Small intestine (tissue), 7 donors: ENCODE measurements around the gene FNIP2. TPM values are rescaled to one million over a fixed set of nuclear protein-coding genes. Genes with fewer than 3 reads are reported as not detected.

ENCODE experiments used
- DNase-seq, 2 donors: peaks; one replicate each; pipeline versions ENCODE4 v3.0.0 to v3.0.0-alpha.2; 2013
- FAIRE-seq: peaks from 2 replicates; lab custom pipeline; 2012; peaks lifted over from hg19 to GRCh38; lab: Jason Lieb, UNC
- H3K27ac ChIP-seq, 3 donors: one replicate each; pipeline ENCODE4 v1.5.1; 2013; ENCODE audit warnings: low read length in 2 of 3, mild to moderate bottlenecking in 2 of 3, control low read depth in 1 of 3, inconsistent platforms in 1 of 3, low read depth in 1 of 3, moderate library complexity in 1 of 3
- H3K27me3 ChIP-seq, 3 donors: one replicate each; pipeline ENCODE4 v1.6.1; 2013; ENCODE audit warnings: low read length in 3 of 3, inconsistent platforms in 1 of 3; ENCODE audit not compliant: control insufficient read depth in 3 of 3, insufficient read depth in 3 of 3
- H3K36me3 ChIP-seq, 3 donors: one replicate each; pipeline ENCODE4 v1.6.1; 2013; ENCODE audit warnings: low read length in 3 of 3, inconsistent platforms in 1 of 3, low read depth in 1 of 3, mild to moderate bottlenecking in 1 of 3, moderate library complexity in 1 of 3; ENCODE audit not compliant: control insufficient read depth in 3 of 3, insufficient read depth in 2 of 3
- H3K4me1 ChIP-seq, 3 donors: one replicate each; pipeline ENCODE4 v1.6.1; 2013; ENCODE audit warnings: low read length in 2 of 3, inconsistent platforms in 1 of 3, low read depth in 1 of 3, mild to moderate bottlenecking in 1 of 3, moderate library complexity in 1 of 3; ENCODE audit not compliant: control insufficient read depth in 3 of 3, insufficient read depth in 2 of 3
- H3K4me3 ChIP-seq, 3 donors: one replicate each; pipeline ENCODE4 v1.5.1; 2013; ENCODE audit warnings: low read length in 3 of 3, control low read depth in 1 of 3, inconsistent platforms in 1 of 3, low read depth in 1 of 3, mild to moderate bottlenecking in 1 of 3, moderate library complexity in 1 of 3
- H3K9me3 ChIP-seq, 2 donors: one replicate each; pipeline ENCODE4 v1.6.1; 2013; ENCODE audit warnings: low read depth in 1 of 2, low read length in 1 of 2; ENCODE audit not compliant: control insufficient read depth in 2 of 2, insufficient read depth in 1 of 2
- WGBS, 3 donors: extraction: QIAGEN DNeasy Blood & Tissue Kit; methylation state at CpG; one replicate each; pipeline ENCODE4 v1.1.7; 2013; 5-methylcytosine and 5-hydroxymethylcytosine counted together
- polyA plus RNA-seq, 4 donors: library from polyadenylated mRNA; stranded (reverse) in 3 of 4; unstranded in 1 of 4; fragments of 200-250 nt in 3 of 4; fragments of 120-200 nt in 1 of 4; gene quantifications; one replicate each; pipeline versions ENCODE4 v1.2.1 to v1.2.3, GENCODE V29; 2013
- donor health status: healthy with polysubstance abuse.
- donor health status: control.
- donor health status: control.
- donor health status: Bipolar disorder and iron deficiency.
- donor health status: healthy.

Gene FNIP2
- polyA plus RNA-seq, 4 donors: 3.5 to 25.2 (median 6.7) TPM

GRCh38 chr4:158769175-158769921, 522 bp downstream of the FNIP2 start:
- 1% methylated on average over 36 to 49 of the region's 49 CpGs for WGBS, 3 donors
- FAIRE-seq: no peak
- H3K9me3 ChIP-seq: no peaks in the 10 kb centered on the region

GRCh38 chr4:158770671-158771070, 1.8 kb downstream of the FNIP2 start:
- no peaks in the 10 kb centered on the region for H3K27me3 ChIP-seq
- H3K4me1 ChIP-seq: peaks cover 0 to 27% (median 22%) of the 10 kb centered on the region in 3 donors
- H3K27ac ChIP-seq: no peak overlapping the region
- DNase-seq (no peak), FAIRE-seq (no peak)
- no peaks in the 10 kb centered on the region for H3K9me3 ChIP-seq
- 67 to 82% (median 70%) methylated on average over 5 of the region's 5 CpGs for WGBS, 3 donors
- no peak overlapping the region for H3K4me3 ChIP-seq
- no peaks in the 10 kb centered on the region for H3K36me3 ChIP-seq

More at GRCh38 chr4:158769175-158769921, 522 bp downstream of the FNIP2 start:
- peak overlapping the region; percentile 72 to 89 (median 87) for H3K27ac ChIP-seq
- H3K4me3 ChIP-seq: peak overlapping the region; percentile 84 to 97 (median 87)
- peaks cover 0 to 21% (median 11%) of the 10 kb centered on the region in 3 donors for H3K4me1 ChIP-seq
- no peaks in the 10 kb centered on the region for H3K36me3 ChIP-seq
- H3K27me3 ChIP-seq: no peaks in the 10 kb centered on the region
- DNase-seq: peak; percentile 34 to 68

GRCh38 chr4:158771776-158772175, 3.0 kb downstream of the FNIP2 start:
- DNase-seq (no peak), FAIRE-seq (no peak)
- Histone ChIP-seq H3K9me3 (no peaks in the 10 kb centered on the region), H3K27ac (no peak overlapping the region), H3K4me1 (peaks cover 0 to 27% (median 22%) of the 10 kb centered on the region in 3 donors), H3K27me3 (no peaks in the 10 kb centered on the region), H3K36me3 (no peaks in the 10 kb centered on the region), H3K4me3 (no peak overlapping the region)
- 44 to 52% (median 46%) methylated on average over 2 of the region's 2 CpGs for WGBS, 3 donors

- no peaks in the 10 kb centered on the region for H3K27me3 ChIP-seq
- no peak overlapping the region for H3K4me3 ChIP-seq
- peak in 1 of 2 donors; percentile 37 for DNase-seq
- peak overlapping the region in 2 of 3 donors; percentile 3 to 88 for H3K27ac ChIP-seq
- no peaks in the 10 kb centered on the region for H3K36me3 ChIP-seq
- no peak for FAIRE-seq
- H3K9me3 ChIP-seq: no peaks in the 10 kb centered on the region
- peaks cover 0 to 30% (median 20%) of the 10 kb centered on the region in 3 donors for H3K4me1 ChIP-seq
- 47 to 57% (median 54%) methylated on average over 1 of the region's 1 CpG for WGBS, 3 donors
These were observed 6.3 kb downstream of the FNIP2 start for GRCh38 chr4:158775091-158775651.

GRCh38 chr4:158776106-158776505, 7.3 kb downstream of the FNIP2 start:
- no peaks in the 10 kb centered on the region for H3K9me3 ChIP-seq
- H3K4me1 ChIP-seq: peaks cover 0 to 24% (median 15%) of the 10 kb centered on the region in 3 donors
- no peaks in the 10 kb centered on the region for H3K27me3 ChIP-seq
- no peaks in the 10 kb centered on the region for H3K36me3 ChIP-seq
- no peak overlapping the region for H3K27ac ChIP-seq
- no peak for DNase-seq
- no peak overlapping the region for H3K4me3 ChIP-seq
- no peak for FAIRE-seq
- WGBS, 3 donors: 41 to 55% (median 45%) methylated on average over 1 of the region's 1 CpG

- Histone ChIP-seq H3K4me1 (peaks cover 0 to 28% (median 16%) of the 10 kb centered on the region in 3 donors), H3K36me3 (no peaks in the 10 kb centered on the region), H3K4me3 (no peak overlapping the region), H3K27me3 (no peaks in the 10 kb centered on the region), H3K9me3 (no peaks in the 10 kb centered on the region), H3K27ac (peak overlapping the region in 1 of 3 donors; percentile 19)
- FAIRE-seq (no peak), DNase-seq (no peak)
- 57 to 73% (median 73%) methylated on average over 6 of the region's 6 CpGs for whole genome bisulfite sequencing, 3 donors
These were observed 8.8 kb downstream of the FNIP2 start for GRCh38 chr4:158777423-158778155.

- Histone ChIP-seq H3K4me1 (peaks cover 0 to 34% (median 21%) of the 10 kb centered on the region in 3 donors), H3K27ac (peak overlapping the region in 2 of 3 donors; percentile 20 to 25), H3K9me3 (no peaks in the 10 kb centered on the region), H3K27me3 (no peaks in the 10 kb centered on the region), H3K36me3 (no peaks in the 10 kb centered on the region), H3K4me3 (peak overlapping the region in 1 of 3 donors; percentile 7)
- WGBS, 3 donors: 9 to 45% (median 21%) methylated on average over 2 of the region's 2 CpGs
- no peak for FAIRE-seq
- peak in 1 of 2 donors; percentile 38 for DNase-seq
These were observed 9.4 kb downstream of the FNIP2 start for GRCh38 chr4:158778156-158778711.

GRCh38 chr4:158778712-158779111, 9.9 kb downstream of the FNIP2 start:
- H3K4me3 ChIP-seq: no peak overlapping the region
- peaks cover 0 to 39% (median 21%) of the 10 kb centered on the region in 3 donors for H3K4me1 ChIP-seq
- DNase-seq: no peak
- H3K27me3 ChIP-seq: no peaks in the 10 kb centered on the region
- WGBS, 3 donors: 20 to 56% (median 34%) methylated on average over 4 of the region's 4 CpGs
- H3K9me3 ChIP-seq: no peaks in the 10 kb centered on the region
- no peaks in the 10 kb centered on the region for H3K36me3 ChIP-seq
- FAIRE-seq: no peak
- peak overlapping the region in 2 of 3 donors; percentile 20 to 25 for H3K27ac ChIP-seq
